GM19455 (cell line): ENCODE results near the gene SLC25A45.
"Not testable (repeated sequence)": the region's sequence is repeated elsewhere in the genome, so short reads cannot be mapped to it uniquely, and the experiment has no call there.

Experiments used
- ATAC-seq: cut with Tn5 transposase; IDR thresholded peaks from one replicate; pipeline ENCODE4 v1.9.1; 2021; ENCODE audit not compliant: unreplicated experiment

The SLC25A45 gene

DNA sequence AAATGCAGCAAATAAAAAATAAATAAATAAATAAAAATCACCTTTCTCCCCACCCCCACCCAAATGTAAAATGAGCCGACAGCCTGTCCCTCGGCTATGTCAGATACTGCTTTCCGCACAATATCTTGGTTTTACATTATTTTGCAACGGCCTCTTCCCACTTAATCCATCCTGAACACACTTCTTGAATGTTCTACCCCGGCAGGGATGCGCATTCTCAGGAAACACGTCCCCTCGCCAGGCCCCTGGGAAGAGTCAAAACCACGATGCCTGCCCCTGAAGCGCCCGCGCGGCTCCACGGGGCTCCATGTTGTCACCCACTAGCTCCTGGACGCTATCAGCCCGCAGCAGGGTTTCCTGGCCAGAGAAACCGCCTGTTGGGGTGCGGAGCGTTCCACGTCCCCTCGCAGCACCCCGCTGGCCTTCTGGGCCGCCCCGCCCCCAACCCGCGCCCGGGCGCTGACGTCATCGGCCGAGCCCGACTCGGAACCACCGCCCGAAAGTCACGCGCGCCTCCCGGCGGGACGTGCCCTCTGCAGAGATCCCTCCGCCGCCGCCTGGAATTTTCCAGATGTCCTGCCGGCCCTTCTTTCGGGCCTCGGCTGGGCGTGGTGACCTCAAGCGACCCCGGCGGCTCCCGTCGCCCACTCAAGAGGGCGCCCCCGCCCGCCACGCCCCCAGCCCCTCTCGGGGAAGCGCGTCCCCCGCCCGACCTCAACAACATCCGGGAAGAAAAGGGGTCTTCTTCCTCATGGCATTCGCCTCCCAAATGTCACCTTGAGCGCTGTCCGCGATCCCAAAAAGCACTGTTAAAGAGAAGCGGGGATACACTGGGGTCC lies 39.6 kb upstream of the SLC25A45 start:
- ATAC-seq, result peak; percentile 19

DNA sequence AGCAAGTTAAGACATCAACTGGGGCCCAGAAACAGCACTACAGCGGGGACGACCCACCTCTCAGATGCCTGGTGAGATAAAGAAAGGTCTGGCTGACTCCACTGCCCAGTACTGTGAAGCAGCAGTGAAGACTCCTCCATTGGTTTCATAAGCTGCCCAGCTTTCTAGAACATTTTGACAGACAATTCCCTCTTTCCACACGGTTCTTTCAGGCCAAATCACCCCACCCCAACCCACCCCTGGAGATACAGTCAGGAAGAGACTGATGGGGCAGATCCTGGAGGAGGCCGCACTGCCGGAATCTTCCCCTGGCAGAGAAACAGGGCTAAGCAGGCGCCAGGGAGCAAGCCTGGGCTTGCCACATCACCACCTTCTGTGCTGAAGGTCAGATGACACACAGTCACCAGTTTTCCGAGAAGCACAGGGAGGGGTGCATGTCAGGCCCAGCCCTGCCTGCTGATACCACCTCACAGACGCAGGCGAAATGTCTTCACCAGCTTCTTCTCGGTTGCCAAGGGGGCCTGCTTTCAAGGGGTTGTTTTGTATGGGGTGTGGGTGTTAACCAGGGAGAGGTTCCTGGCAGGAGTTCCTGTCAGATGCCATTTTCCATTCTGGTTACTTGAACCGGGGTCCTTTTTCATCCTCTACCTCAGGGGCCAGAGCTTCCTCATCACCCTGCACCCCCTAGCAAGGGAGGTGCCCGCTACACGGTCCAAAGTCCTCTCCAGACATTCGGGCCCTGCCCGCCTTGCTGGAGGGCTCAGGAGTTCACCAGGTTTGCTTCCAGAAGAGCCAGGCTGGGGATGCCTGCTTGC lies 38.7 kb upstream of the SLC25A45 start:
- ATAC-seq, result no peak

DNA sequence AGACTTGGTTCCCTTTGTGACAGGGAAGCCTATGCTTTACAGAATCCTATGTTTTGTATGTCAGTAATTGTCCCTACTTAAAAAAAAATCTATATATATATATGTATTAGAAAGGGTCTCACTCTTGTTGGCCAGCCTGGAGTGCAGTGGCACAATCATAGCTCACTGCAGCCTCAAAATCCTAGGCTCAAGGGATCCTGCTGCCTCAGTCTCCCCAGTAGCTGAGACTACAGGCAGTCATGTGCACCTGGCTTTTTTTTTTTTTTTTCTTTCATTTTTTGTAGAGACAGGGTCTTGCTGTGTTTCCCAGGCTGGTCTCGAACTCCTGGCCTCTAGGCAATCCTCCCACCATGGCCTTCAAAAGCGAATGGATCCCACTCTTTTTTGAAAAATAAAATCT lies 38.1 kb upstream of the SLC25A45 start:
- no peak for ATAC-seq

DNA sequence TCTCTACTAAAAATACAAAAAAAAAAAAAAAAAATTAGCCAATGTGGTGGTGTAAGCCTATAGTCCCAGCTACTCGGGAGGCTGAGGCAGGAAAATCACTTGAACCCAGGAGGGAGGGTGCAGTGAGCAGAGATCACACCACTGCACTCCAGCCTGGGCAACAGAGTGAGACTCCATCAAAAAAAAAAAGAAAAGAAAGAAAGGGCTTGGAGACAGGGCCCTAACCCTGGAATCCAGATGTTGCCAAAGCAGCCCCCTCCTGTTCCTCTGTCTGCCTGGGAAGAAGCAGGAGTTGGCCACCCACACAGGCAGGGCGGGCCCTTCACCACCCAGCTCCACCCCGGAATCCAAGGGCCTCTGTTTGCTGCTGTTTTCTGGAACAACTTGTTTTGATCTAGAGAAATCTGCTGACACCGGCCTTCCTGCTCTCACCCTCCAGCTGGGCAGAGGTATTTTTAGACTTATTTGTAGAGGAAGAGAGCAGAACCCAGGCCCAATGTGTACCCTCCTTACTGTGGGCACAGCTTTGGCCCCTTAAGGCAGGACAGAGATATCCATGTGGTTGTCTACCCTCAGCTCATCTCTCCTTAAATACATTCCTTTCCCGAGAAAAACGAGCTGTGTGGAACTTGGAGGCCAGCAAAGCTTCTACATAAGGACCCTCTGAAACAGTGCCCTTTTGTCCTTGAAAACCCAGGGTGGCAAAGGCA lies 37.5 kb upstream of the SLC25A45 start:
- no peak for ATAC-seq

- no peak for ATAC-seq
Measured at GRCh38 chr11:65419460-65419771, 37.0 kb upstream of the SLC25A45 start.

GRCh38 chr11:65418681-65419459 lies 36.4 kb upstream of the SLC25A45 start:
- peak; percentile 38 for ATAC-seq

DNA sequence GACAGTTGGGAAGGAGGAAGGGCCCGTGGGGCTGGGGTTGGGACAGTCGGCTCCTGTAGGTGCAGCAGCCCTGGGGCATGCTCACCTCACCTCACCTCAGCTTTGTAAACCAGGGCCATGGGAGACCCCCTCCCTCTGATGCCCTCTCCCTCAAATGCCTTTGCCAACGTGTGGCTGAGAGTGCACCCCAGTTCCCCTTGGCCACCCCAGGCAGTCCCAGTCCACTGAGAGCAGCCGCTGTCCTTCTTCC lies 35.9 kb upstream of the SLC25A45 start:
- no peak for ATAC-seq

GRCh38 chr11:65417702-65418430 lies 35.4 kb upstream of the SLC25A45 start:
- ATAC-seq, result no peak

DNA sequence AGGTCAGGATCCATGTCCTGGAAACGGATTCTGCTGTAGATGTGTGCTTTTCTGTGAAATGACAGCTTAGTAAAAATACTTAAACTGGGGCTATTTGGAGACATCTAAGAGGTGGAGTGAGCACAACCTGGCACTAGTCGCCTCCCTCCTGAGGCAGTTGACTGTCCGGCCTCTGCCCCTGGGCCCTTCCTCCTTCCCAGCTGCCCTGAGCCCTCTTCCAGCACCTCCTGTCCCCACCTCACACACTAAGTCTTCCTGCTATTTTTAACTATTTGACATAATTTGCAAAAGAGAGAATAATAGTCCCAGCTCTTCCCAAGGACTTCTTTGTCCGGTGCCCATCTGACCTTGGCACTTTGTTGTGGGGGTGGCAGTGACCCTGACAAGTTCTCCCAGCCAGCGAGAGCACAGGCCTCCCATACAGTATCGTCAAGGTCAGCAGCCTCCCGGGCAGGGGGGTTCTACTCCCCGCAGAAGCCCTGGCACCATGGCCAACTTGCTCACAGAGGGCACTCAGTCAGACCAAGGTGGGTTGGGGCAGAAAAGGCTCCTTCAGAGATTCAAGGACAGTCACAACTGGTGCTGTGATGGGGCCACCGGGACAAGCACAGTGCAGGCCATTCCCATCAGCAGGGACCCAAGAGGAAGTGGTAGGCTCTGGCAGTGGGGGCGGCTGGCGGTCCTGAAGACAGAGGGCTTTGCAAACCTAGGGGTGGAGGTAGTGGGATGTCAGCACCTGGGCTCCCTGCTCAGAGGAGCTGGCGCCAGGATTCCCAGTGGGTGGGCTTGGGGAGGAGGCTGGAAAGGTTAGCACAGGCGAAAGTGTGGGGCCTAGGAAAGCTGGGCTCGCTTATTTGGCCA lies 34.6 kb upstream of the SLC25A45 start:
- ATAC-seq, result no peak

GRCh38 chr11:65416341-65416824 lies 33.9 kb upstream of the SLC25A45 start:
- ATAC-seq, result no peak

DNA sequence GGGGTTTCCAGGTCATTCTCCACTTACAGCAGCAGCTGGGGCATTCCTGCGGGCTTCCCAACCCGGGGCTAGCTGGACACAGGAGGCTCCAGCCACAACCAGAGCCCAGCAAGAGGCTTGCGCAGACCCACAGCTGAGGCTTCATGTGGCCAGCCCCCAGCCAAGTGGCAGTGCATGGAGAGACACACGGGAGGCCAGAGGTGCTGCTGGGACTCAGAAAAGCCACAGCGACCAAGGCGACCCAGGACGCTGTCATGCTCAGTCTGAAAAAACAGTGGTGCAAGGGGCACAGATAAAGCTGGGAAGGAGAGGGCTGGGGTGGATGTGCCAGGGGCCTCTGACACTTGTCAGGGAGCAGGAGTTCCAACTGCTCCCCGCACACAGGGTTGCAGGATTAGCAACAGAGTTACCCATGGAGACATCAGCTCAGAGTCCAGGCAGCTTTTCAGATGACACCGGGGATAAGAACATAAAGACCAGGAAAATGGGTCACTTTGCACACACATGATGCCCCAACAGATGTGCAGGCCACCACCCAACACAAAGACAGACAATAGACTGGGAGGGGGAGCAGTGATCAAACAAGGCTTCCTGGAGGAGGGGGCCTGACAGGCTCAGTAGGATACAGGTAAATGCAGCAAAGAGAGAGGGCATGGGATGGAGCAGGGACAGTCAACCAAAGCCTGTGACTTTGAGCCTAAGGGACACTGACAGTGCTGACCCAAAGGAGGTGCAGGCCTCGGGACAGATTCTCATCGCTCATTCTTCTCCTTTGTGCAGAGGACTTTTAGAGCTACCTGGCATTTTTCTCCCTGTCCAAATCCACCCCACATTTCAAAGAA lies 33.3 kb upstream of the SLC25A45 start:
- no peak for ATAC-seq

- no peak for ATAC-seq
Measured at GRCh38 chr11:65414776-65415498, 32.5 kb upstream of the SLC25A45 start.

DNA sequence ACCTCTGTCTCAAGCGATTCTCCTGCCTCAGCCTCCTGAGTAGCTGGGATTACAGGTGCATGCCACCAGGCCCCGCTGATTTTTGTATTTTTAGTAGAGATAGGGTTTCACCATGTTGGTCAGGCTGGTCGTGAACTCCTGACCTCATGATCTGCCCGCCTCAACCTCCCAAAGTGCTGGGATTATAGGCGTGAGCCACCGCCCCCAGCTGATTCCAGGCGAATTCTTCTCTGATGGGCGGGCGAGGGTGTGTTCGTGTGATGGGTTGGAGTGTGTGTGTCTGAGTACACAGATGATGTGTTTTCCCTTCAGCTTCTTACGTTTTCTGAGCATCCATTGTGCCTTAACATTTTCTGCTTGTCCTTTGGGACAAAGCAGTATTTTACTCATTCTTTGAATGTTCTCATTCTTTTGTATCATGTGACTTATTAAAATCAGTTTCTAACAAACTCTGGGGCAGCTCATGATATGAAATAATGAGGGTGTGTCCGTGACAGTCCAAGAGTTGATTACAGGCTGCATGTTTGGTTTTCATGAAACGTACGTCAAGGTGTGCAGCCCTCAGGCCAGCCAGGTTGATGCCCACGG lies 30.7 kb upstream of the SLC25A45 start:
- ATAC-seq, result not testable (repeated sequence)

DNA sequence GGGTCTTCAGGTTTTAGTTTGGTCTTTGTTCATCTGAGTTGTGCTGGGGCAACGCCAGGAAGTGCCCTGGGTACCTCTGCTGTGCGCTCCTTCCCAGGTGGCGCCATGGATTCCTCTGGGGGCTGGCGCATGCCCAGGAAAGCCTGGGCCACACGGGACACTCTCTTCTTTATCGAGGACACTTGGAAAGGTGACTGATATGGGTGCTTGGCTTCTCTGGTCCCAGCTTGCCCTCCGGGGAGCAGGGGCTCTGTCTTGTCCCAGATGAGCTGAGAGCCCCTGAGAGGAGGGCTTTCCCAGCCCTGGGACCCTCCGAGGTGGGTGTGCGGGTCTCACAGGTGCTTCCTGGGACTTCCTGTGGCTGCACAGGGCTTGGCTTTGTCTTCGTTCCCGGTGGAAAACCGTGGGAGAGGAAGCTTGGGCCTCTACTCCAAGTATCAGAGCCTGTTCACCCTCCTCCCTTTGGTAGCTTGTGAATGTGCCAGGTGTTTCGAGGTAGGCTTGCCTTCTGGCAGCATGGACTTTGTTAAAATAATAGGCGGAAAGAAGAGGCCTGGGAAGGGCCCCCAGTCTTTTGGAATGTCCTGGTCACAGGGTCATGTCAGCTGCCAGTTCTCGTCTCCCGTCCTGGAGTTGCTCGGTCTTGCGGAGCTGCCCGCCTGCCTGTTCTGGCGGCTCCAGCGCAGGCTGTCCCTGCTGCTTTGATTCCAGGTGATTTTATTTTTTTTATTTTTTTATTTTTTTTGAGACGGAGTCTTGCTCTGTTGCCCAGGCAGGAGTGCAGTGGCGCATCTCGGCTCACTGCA lies 30.0 kb upstream of the SLC25A45 start:
- no peak for ATAC-seq

- ATAC-seq, result no peak
Measured at GRCh38 chr11:65411681-65412070, 29.2 kb upstream of the SLC25A45 start.

GRCh38 chr11:65410936-65411680 lies 28.7 kb upstream of the SLC25A45 start:
- ATAC-seq, result no peak
